ENCODE results near the gene CABP4.

The CABP4 gene

GRCh38 chr11:67455054-67455453, at the start of gene CABP4:
Gene CABP4 (plus strand): TSS chr11:67455354. CDS start chr11:67455424, 70 bp downstream.
- DNase-seq (ENCODE audit: low spot score) = no peak

DNA sequence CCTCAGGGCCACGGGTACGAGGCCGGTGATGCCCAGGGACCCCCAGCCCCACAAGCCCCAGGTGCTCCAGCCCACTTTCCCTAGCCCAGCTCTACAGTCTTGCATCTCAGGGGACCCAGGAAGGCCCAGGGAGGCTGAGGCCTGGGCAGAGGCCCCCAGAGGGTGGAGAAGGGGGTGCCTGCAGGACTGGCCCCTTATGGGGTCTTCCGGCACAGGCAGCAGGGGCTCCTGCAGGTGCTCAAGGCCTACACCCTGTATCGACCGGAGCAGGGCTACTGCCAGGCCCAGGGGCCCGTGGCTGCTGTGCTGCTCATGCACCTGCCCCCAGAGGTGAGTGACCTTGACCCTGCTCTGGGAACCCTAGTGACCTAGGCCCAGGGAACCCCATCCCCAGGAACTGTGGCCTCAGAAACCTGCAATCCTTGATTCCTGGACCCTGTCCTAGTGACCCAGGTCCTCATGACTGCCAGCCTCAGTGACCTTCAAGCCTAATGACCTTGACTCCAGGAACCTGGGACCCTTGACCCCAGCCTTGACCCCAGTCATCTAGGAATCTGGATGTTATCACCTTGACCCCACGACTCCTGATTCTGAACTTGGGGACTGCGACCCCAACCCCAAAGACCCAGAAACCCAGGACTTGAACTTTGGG, 49.3 kb upstream of the CABP4 start:
- no peak for DNase-seq (ENCODE audit: low spot score)

DNA sequence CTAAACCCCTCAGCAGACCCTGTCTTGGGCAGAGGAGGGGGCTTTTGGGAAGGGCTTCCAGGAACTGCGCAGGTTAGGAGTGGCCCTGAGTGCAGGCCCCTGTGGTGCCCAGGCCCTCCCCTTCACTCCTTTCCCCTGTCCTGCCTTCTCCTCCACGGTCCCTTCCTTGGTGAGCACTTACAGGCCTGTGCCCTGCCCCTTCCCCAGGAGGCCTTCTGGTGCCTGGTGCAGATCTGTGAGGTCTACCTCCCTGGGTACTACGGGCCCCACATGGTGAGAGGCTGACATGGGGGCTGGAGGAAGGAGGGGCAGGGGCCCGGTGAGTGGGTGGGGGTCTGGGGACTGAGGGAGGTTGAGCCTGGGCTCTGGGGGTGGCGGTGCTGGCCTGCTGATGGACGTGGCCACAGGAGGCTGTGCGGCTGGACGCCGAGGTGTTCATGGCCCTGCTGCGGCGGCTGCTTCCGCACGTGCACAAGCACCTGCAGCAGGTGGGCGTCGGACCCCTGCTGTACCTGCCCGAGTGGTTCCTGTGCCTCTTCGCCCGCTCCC, 48.7 kb upstream of the CABP4 start:
- DNase-seq (ENCODE audit: low spot score) = no peak

- no peak for DNase-seq (ENCODE audit: low spot score)
Observed at GRCh38 chr11:67406969-67407687, 48.0 kb upstream of the CABP4 start.

DNA sequence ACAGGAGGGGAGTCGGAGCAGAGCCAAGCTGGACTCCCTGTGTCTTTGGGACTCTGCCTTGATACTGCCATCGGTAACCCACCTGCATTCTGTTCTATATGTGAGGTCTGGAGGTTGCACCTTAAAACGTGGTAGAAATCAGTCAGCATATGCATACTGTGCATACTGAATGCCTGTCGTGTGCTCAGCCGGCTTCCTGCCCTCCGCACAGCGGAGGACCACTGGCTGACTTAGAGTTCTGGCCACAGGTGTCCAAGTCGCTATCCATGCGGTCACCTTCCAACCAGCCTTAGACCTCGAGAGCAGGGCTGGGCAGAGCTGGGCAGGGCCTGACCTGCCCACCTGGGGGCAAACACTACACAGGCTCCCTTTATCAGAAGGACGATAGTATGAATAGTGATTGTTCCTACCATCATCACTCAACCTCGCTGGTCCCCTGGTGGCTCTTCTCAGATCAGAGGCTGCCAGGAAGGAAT, 47.4 kb upstream of the CABP4 start:
- no peak for DNase-seq (ENCODE audit: low spot score)

DNA sequence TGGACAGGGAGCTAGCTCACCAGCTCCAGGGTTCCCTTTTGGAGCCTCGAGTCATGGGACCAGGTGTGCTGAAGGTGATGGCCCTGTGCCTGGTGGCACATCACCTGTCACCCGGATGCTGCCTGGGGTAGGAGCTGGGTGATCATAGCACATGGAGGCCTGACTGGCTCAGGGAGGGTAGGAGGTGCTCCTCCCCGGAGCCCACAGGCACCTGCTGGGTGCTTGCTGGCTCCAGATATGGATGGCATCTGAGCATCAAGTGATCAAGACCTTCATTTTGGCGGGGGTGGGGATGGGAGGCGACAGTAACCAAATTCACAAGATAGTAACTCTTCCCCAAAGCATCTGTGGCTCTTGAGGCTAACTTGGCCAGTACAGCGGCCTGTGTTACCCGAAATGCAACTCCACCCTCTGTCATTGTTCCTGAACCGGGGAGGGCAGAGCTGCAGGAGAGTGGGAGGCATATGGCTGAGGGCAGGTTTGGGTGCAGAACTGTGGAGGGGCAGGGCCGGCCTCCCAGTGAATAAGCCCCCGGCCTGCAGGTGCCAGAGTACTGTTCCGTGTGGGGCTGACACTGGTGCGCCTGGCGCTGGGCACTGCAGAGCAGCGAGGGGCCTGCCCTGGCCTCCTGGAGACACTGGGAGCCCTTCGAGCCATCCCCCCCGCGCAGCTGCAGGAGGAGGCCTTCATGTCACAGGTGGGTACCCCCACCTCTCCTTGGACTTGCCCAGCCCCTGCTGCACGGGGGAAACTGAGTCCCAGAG, 46.5 kb upstream of the CABP4 start:
- DNase-seq (ENCODE audit: low spot score) = no peak

DNA sequence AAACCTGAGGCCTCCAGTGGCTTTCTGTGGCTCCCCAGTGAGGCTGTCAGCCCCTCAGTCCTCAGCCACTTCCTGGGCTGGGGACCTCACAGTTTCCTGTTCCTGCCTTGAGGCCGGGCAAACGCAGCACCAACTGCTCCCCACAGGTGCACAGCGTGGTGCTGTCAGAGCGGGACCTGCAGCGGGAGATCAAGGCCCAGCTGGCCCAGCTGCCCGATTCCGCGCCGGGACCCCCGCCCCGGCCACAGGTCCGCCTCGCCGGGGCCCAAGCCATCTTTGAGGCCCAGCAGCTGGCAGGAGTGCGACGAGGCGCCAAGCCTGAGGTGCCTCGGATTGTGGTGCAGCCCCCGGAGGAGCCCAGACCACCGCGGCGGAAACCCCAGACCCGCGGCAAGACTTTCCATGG, 45.9 kb upstream of the CABP4 start:
- DNase-seq (ENCODE audit: low spot score) = no peak

GRCh38 chr11:67409781-67410368, 45.3 kb upstream of the CABP4 start:
- no peak for DNase-seq (ENCODE audit: low spot score)

DNA sequence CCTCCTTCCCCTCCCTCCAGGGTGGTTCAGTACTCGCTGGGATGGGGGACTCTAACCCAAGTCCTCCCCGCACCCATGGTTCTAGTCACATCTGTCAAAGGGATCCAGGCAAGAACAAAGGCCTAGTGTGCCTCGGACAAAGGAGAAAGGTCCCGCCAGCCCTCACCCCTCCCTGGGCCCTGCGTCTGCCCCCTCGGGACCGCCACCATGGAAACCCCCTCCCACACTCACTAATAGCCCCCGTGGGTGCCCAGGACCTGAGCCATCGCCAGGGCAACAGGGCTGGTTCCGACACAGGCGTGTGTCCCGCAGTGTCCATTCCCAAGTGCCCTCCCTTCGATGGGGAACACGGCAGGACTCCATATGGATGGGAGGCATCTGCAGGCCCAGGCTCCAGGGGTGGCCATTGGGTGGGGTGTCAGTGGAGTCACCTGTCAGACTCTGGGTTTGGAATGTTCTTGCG, 44.8 kb upstream of the CABP4 start:
- no peak for DNase-seq (ENCODE audit: low spot score)

DNA sequence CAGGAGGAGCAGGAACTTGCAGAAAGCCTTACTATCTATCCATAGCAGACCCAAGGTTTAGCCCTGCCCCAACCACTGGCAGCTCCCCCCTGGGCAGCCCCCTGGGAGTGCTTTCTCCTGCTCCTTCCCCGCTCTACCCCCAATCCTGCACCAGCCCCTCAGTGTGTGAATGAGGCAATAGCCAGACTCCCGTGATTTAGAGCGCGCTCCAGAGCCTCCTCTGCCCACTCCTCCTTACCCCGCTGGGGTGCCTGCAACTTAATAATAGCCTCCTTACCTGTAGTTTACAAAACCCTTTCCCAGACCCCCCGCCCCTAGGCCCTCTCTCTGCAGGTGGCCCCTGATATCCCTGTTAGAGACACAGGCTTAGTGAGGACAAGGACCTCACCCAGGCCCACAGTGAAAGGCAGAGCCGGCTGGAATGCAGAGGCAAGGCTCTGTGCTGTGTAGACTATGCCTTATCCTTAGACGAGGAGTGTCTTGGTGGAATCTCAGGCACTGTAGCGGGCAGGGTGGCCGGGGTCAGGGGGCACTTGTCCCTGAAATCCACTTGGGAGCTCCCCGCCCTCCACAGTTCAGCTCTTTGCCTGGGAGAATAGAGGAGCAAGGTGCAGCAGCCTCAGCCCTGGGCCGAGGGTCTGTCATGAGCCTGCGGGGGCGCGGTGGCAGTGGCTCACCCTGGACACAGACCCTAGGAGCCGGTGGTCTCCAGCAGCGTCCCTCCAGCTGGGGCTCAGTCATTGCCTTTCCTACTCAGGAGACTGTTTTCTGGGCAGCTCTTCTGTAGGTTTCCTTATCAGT, 44.0 kb upstream of the CABP4 start:
- no peak for DNase-seq (ENCODE audit: low spot score)

DNA sequence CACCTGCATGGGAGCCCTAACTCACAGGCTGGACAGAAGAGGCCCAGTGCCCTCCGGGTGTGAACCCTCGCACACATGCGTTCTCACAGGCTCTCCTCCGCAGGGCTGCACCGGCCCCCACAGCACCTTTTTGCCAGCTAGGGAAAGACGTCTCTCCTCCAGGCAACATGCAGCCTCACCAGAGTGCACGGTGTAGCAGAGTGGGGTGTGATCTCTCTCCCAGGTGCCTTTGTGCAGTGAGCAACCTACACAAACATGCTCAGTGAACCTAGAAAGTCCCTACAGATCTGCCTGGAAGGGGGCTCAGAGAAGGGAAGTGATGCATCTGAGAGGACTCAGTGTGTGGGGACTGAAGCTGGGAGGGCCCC, 43.4 kb upstream of the CABP4 start:
- DNase-seq (ENCODE audit: low spot score) = no peak

- no peak for DNase-seq (ENCODE audit: low spot score)
Observed at GRCh38 chr11:67412495-67413179, 42.5 kb upstream of the CABP4 start.

DNA sequence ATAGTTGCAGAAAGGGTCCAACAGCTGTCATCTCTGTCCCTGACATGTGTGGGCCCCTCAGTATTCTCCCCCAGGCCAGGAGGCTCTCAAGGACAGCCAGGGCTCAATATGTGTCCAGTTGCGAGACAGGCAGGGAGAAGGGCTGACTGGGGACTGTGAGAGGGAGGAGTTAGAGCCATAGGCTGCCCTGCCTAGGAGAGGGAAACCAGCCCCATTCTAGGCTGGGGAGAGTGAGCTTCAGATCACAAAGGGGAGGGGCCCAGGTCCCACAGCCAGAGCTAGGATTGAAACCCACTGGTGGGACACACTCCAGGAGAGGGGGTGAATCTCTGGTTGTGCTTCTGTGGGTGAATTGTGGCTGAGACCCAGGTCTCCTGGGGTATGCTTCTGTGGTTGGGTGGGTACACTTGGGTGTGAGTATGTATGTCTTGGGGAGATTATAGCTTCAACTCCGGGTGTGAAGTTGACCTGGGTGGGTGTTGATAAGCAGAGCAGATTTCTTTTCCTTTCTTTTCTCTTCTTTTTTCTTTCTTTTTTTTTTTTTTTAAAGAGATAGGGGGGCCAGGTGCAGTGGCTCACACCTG, 41.8 kb upstream of the CABP4 start:
- DNase-seq (ENCODE audit: low spot score) = no peak

- DNase-seq (ENCODE audit: low spot score) = no peak
Observed at GRCh38 chr11:67415501-67416304, 39.5 kb upstream of the CABP4 start, which contains the start of gene CARNS1. Gene CARNS1 (plus strand): TSS chr11:67415678. CDS start chr11:67416200, 522 bp downstream.

DNA sequence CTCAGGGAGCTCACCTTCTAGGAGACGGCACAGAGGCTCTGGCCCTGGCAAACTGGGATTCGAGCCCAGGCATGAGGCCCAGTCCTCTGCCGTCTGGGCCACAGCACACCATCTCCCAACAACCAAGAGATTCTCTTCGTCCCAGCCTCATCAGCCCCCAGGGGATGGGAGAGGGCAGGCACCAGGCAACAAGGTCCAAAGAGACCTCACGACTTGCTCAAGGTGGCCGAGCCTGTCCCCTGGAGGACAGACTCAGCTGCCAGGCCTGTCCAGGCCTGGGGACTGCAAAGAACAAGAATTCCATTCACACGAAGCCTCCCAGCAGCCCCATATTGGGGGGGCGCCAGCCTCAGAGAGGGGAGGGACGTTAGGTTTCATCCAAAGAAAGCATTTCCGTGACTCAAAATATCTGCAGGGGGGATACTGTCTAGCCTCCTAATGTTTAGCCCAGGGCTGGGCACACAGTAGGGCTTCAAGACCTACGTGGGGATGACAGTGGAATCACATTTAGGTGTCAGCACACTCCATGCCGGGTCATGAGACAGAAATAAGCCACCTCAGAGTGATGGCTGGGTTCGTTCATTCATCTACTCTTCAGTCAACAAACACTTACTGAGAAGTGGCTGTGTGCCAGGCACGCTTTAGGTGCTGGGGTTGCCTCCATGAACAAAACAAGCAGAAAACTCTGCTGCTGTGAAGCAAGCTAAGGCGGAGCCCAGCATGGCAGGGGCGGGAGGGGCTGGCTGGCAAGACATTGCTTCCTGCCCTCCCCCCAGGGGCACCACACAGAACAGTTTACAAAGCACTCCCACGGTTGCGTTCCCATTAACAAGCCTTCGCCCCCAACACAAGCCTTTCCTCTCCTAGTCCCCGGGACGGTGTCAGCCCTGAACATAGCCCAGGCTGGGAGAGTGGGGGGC, 38.5 kb upstream of the CABP4 start:
- no peak for DNase-seq (ENCODE audit: low spot score)

GRCh38 chr11:67417425-67417824, 37.7 kb upstream of the CABP4 start:
- DNase-seq (ENCODE audit: low spot score) = no peak

- DNase-seq (ENCODE audit: low spot score) = no peak
Observed at GRCh38 chr11:67418476-67419281, 36.5 kb upstream of the CABP4 start.

Data from kidney tubule cell (primary cell).